Progenitor cell of endocrine pancreas (in vitro differentiated cells): ENCODE data around the gene KRT20. TPM values are rescaled to one million over a fixed set of nuclear protein-coding genes. Genes with fewer than 3 reads are reported as not detected.

Experiments
- DNase-seq: peaks from one replicate; pipeline ENCODE4 v3.0.0; 2021; ENCODE audit warnings: low spot score; ENCODE audit not compliant: unreplicated experiment
- H3K27ac Mint-ChIP-seq: 2 replicates; pipeline ENCODE4 v1.8.0; 2021; ENCODE audit warnings: mild to moderate bottlenecking, moderate library complexity, mixed read lengths
- H3K27me3 Mint-ChIP-seq: 2 replicates; pipeline ENCODE4 v1.8.0; 2021; ENCODE audit warnings: mixed read lengths
- H3K36me3 Mint-ChIP-seq: 2 replicates; pipeline ENCODE4 v1.8.0; 2022; ENCODE audit warnings: mixed read lengths; ENCODE audit not compliant: insufficient read depth
- H3K4me1 Mint-ChIP-seq: 2 replicates; pipeline ENCODE4 v1.8.0; 2021; ENCODE audit warnings: low read depth, mixed read lengths
- H3K4me3 Mint-ChIP-seq: 2 replicates; pipeline ENCODE4 v1.8.0; 2021; ENCODE audit warnings: low read depth, mild to moderate bottlenecking, moderate library complexity, mixed read lengths
- H3K9me3 Mint-ChIP-seq: 2 replicates; pipeline ENCODE4 v1.8.0; 2021; ENCODE audit warnings: low read depth, mixed read lengths
- CTCF ChIP-seq: fragments of 200-600 bp; sonication (generic); IDR thresholded peaks from one replicate; pipeline ENCODE4 v1.5.0; 2021; ENCODE audit warnings: antibody characterized with exemption, mild to moderate bottlenecking; ENCODE audit not compliant: unreplicated experiment
- total RNA-seq: library from RNA; stranded (reverse); gene quantifications from 2 replicates; pipeline ENCODE4 v1.2.1, GENCODE V29; 2021

Gene KRT20
- total RNA-seq, 1 donor from 2014 or later: not detected

- peaks cover 3% of the 10 kb centered on the region for H3K36me3 Mint-ChIP-seq
- no peak overlapping the region for H3K27ac Mint-ChIP-seq
- DNase-seq: no peak
- no peak for TF ChIP-seq CTCF
- no peak overlapping the region for H3K4me3 Mint-ChIP-seq
- peaks cover 4% of the 10 kb centered on the region for H3K9me3 Mint-ChIP-seq
- H3K27me3 Mint-ChIP-seq: peaks cover 24% of the 10 kb centered on the region
- no peaks in the 10 kb centered on the region for H3K4me1 Mint-ChIP-seq
Observed at GRCh38 chr17:40830085-40830776, 54.8 kb downstream of the KRT20 start.

- H3K9me3 Mint-ChIP-seq: peaks cover 4% of the 10 kb centered on the region
- no peaks in the 10 kb centered on the region for H3K36me3 Mint-ChIP-seq
- no peak for DNase-seq
- peaks cover 33% of the 10 kb centered on the region for H3K27me3 Mint-ChIP-seq
- no peak overlapping the region for H3K4me3 Mint-ChIP-seq
- TF ChIP-seq CTCF: no peak
- H3K27ac Mint-ChIP-seq: no peak overlapping the region
- no peaks in the 10 kb centered on the region for H3K4me1 Mint-ChIP-seq
Observed at GRCh38 chr17:40828454-40829044, 56.5 kb downstream of the KRT20 start.

GRCh38 chr17:40827746-40828453, 57.1 kb downstream of the KRT20 start:
- Mint-ChIP-seq H3K27ac (no peak overlapping the region), H3K4me1 (no peaks in the 10 kb centered on the region), H3K27me3 (peaks cover 34% of the 10 kb centered on the region), H3K4me3 (no peak overlapping the region), H3K36me3 (no peaks in the 10 kb centered on the region), H3K9me3 (peaks cover 4% of the 10 kb centered on the region)
- DNase-seq: no peak
- no peak for TF ChIP-seq CTCF

Other genes starting within 250 kb of the KRT20 start
- gene SMARCE1, start 237.4 kb downstream of the KRT20 start, total RNA-seq: 190 and 195 TPM in 2 replicates
- 0.36 and 1.1 TPM in 2 replicates for gene KRT222, start 220.1 kb downstream of the KRT20 start, total RNA-seq
- gene KRT24, start 181.5 kb downstream of the KRT20 start, total RNA-seq: not detected in 2 replicates
- gene KRT25, start 129.9 kb downstream of the KRT20 start, total RNA-seq: not detected in 2 replicates
- not detected in 2 replicates for gene KRT26, start 113.0 kb downstream of the KRT20 start, total RNA-seq
- not detected in 2 replicates for gene KRT27, start 102.7 kb downstream of the KRT20 start, total RNA-seq
- not detected in 2 replicates for gene KRT28, start 85.3 kb downstream of the KRT20 start, total RNA-seq
- gene KRT10, start 62.6 kb downstream of the KRT20 start, total RNA-seq: 33.1 and 37.5 TPM in 2 replicates
- not detected in 2 replicates for gene KRT12, start 18.0 kb downstream of the KRT20 start, total RNA-seq
- gene KRT23, start 52.4 kb upstream of the KRT20 start, total RNA-seq: 2.1 and 3.8 TPM in 2 replicates
- not detected in 2 replicates for gene KRT39, start 81.7 kb upstream of the KRT20 start, total RNA-seq
- 0.13 TPM in 1 of 2 replicates, not detected in the other for gene KRT40, start 99.1 kb upstream of the KRT20 start, total RNA-seq
- gene KRTAP3-3, start 108.9 kb upstream of the KRT20 start, total RNA-seq: not detected in 2 replicates
- not detected in 2 replicates for gene KRTAP3-2, start 114.7 kb upstream of the KRT20 start, total RNA-seq
- gene KRTAP3-1, start 123.9 kb upstream of the KRT20 start, total RNA-seq: not detected in 2 replicates
- not detected in 2 replicates for gene KRTAP1-5, start 142.0 kb upstream of the KRT20 start, total RNA-seq
- not detected in 2 replicates for gene KRTAP1-4, start 145.0 kb upstream of the KRT20 start, total RNA-seq
- not detected in 2 replicates for gene KRTAP1-3, start 149.6 kb upstream of the KRT20 start, total RNA-seq
- not detected in 2 replicates for gene KRTAP1-1, start 156.2 kb upstream of the KRT20 start, total RNA-seq
- gene KRTAP2-1, start 162.1 kb upstream of the KRT20 start, total RNA-seq: not detected in 2 replicates
- gene KRTAP2-2, start 170.0 kb upstream of the KRT20 start, total RNA-seq: not detected in 2 replicates
- gene KRTAP2-3, start 174.9 kb upstream of the KRT20 start, total RNA-seq: not detected in 2 replicates
- gene KRTAP2-4, start 180.6 kb upstream of the KRT20 start, total RNA-seq: not detected in 2 replicates
- not detected in 2 replicates for gene KRTAP4-7, start 198.9 kb upstream of the KRT20 start, total RNA-seq
- gene KRTAP4-8, start 212.9 kb upstream of the KRT20 start, total RNA-seq: not detected in 2 replicates
- gene KRTAP4-16, start 217.0 kb upstream of the KRT20 start, total RNA-seq: not detected in 2 replicates
- not detected in 2 replicates for gene KRTAP4-9, start 220.1 kb upstream of the KRT20 start, total RNA-seq
- not detected in 2 replicates for gene KRTAP4-11, start 233.1 kb upstream of the KRT20 start, total RNA-seq
- gene KRTAP4-12, start 238.9 kb upstream of the KRT20 start, total RNA-seq: not detected in 2 replicates